Keratinocyte (primary cell): ENCODE results near the gene RHOBTB1. TPM values are rescaled to one million over a fixed set of nuclear protein-coding genes. Genes with fewer than 3 reads are reported as not detected.

ENCODE experiments used
- DNase-seq: peaks from one replicate; pipeline ENCODE4 v3.0.0-alpha.2; 2011; ENCODE audit warnings: low read depth, missing footprints, low spot score
- FAIRE-seq: peaks from 2 replicates; lab custom pipeline; 2011; peaks lifted over from hg19 to GRCh38; lab: Jason Lieb, UNC
- H2AFZ ChIP-seq: 2 replicates; pipeline ENCODE4 v1.6.0; 2012; ENCODE audit warnings: low read length, control low read depth, inconsistent platforms; ENCODE audit not compliant: control insufficient read depth
- H3K27ac ChIP-seq: 2 replicates; pipeline ENCODE4 v1.5.1; 2011; ENCODE audit warnings: low read length; ENCODE audit not compliant: control insufficient read depth, insufficient read depth
- H3K27me3 ChIP-seq: 3 replicates; pipeline ENCODE4 v1.6.0; 2011; ENCODE audit warnings: low read length; ENCODE audit not compliant: control insufficient read depth, insufficient read depth; ENCODE audit errors: extremely low read depth
- H3K36me3 ChIP-seq, 2 experiments: 2 replicates in 1 of 2; 3 replicates in 1 of 2; pipeline ENCODE4 v1.5.1; 2011; ENCODE audit warnings: low read length in 2 of 2, mild to moderate bottlenecking in 1 of 2; ENCODE audit not compliant: control insufficient read depth in 2 of 2, insufficient read depth in 2 of 2; ENCODE audit errors: extremely low read depth in 1 of 2
- H3K4me1 ChIP-seq: 3 replicates; pipeline ENCODE4 v1.5.1; 2011; ENCODE audit warnings: low read length; ENCODE audit not compliant: control insufficient read depth, insufficient read depth; ENCODE audit errors: extremely low read depth
- H3K4me2 ChIP-seq: 3 replicates; pipeline ENCODE4 v1.6.0; 2011; ENCODE audit warnings: low read depth, low read length; ENCODE audit not compliant: control insufficient read depth, insufficient read depth; ENCODE audit errors: extremely low read depth
- H3K4me3 ChIP-seq, 3 experiments: fragments of 200-600 bp in 1 of 3; sonication (generic) in 1 of 3; 2 replicates in 2 of 3; 3 replicates in 1 of 3; pipeline ENCODE4 v1.5.1; 2011 to 2016; ENCODE audit warnings: low read length in 3 of 3, mild to moderate bottlenecking in 3 of 3, control low read depth in 2 of 3, inconsistent platforms in 1 of 3, low read depth in 1 of 3, mixed read lengths in 1 of 3, mixed run types in 1 of 3, moderate library complexity in 1 of 3; ENCODE audit not compliant: control insufficient read depth in 2 of 3, insufficient read depth in 2 of 3; ENCODE audit errors: extremely low read depth in 1 of 3
- H3K79me2 ChIP-seq: 2 replicates; pipeline ENCODE4 v1.6.0; 2012; ENCODE audit warnings: low read length; ENCODE audit not compliant: control insufficient read depth, insufficient read depth
- H3K9ac ChIP-seq: 3 replicates; pipeline ENCODE4 v1.6.0; 2011; ENCODE audit warnings: low read length; ENCODE audit not compliant: control insufficient read depth, insufficient read depth; ENCODE audit errors: extremely low read depth
- H3K9me1 ChIP-seq: 3 replicates; pipeline ENCODE4 v1.6.0; 2011; ENCODE audit warnings: low read length; ENCODE audit not compliant: control insufficient read depth, insufficient read depth; ENCODE audit errors: extremely low read depth
- H3K9me3 ChIP-seq: 2 replicates; pipeline ENCODE4 v1.5.1; 2012; ENCODE audit warnings: low read depth, low read length; ENCODE audit not compliant: control insufficient read depth
- H4K20me1 ChIP-seq: 3 replicates; pipeline ENCODE4 v1.6.0; 2011; ENCODE audit warnings: low read length; ENCODE audit not compliant: control insufficient read depth, insufficient read depth; ENCODE audit errors: extremely low read depth
- CTCF ChIP-seq, 3 experiments: IDR thresholded peaks in 1 of 3; conservative IDR thresholded peaks in 1 of 3; optimal IDR thresholded peaks in 1 of 3; 2 replicates in 2 of 3; 3 replicates in 1 of 3; pipeline versions ENCODE3 to v1.5.1; 2011; ENCODE audit warnings: low read length in 3 of 3, mild to moderate bottlenecking in 3 of 3, moderate library complexity in 2 of 3, control low read depth in 1 of 3, inconsistent platforms in 1 of 3; ENCODE audit not compliant: insufficient read depth in 2 of 3; ENCODE audit errors: extremely low read depth in 1 of 3
- EZH2 ChIP-seq: IDR thresholded peaks from one replicate; pipeline ENCODE4 v1.6.1; 2012; ENCODE audit warnings: inconsistent platforms, mild to moderate bottlenecking, low read length, moderate library complexity
- dilution Hi-C: fragments of 300-500 bp; cut with MboI; formaldehyde crosslinking; loops from one replicate; pipeline ENCODE4 v1.7.0; 2020; ENCODE audit warnings: low sequenced_read_pairs; ENCODE audit not compliant: extremely low pct_ligation_motif_present
- polyA plus RNA-seq, 5 experiments: library from polyadenylated mRNA; depleted of rRNA in 3 of 5; stranded (reverse) in 3 of 5; stranded (forward) in 1 of 5; unstranded in 1 of 5; fragments of >200 nt; gene quantifications; 1 replicate in 1 of 5; 2 replicates in 3 of 5; 3 replicates in 1 of 5; pipeline versions ENCODE4 v1.2.1 to v1.2.3, GENCODE V29; 2011 to 2012; ENCODE audit warnings: missing spikeins in 2 of 5, low read depth in 1 of 5, low replicate concordance in 1 of 5

RHOBTB1 gene
- polyA plus RNA-seq, 1 donor (not counting 4 experiments of a cell fraction or from before 2014, with no cell fraction given) = 4.6 TPM

- Histone ChIP-seq H3K4me1 (no peaks in the 10 kb centered on the region), H3K36me3 (no peaks in the 10 kb centered on the region), H3K27me3 (no peaks in the 10 kb centered on the region), H3K4me3 (no peak overlapping the region), H3K9me3 (no peaks in the 10 kb centered on the region), H2AFZ (no peak overlapping the region), H3K27ac (no peak overlapping the region), H3K9ac (no peak overlapping the region), H3K4me2 (no peak overlapping the region), H4K20me1 (no peaks in the 10 kb centered on the region), H3K79me2 (no peaks in the 10 kb centered on the region), H3K9me1 (no peaks in the 10 kb centered on the region)
- dilution Hi-C loops = no loop called here
- TF ChIP-seq CTCF (optimal IDR thresholded peaks at IDR 0.05 in 1 of 3, IDR thresholded peaks at IDR 0.05 in 1 of 3, conservative IDR thresholded peaks at IDR 0.05 in 1 of 3; ENCODE audit: extremely low read depth in 1 of 3, insufficient read depth in 2 of 3, low read length in 3 of 3) (peak in 2 of 3 experiments; percentile 13 to 32), EZH2 (no peak)
- no peak for FAIRE-seq
- no peak for DNase-seq
Measured at GRCh38 chr10:60870416-60870728, 73.6 kb downstream of the RHOBTB1 start.

- Histone ChIP-seq H3K9me3 (no peaks in the 10 kb centered on the region), H3K4me3 (no peak overlapping the region), H3K27me3 (no peaks in the 10 kb centered on the region), H3K36me3 (no peaks in the 10 kb centered on the region), H3K27ac (no peak overlapping the region), H3K4me1 (no peaks in the 10 kb centered on the region), H4K20me1 (no peaks in the 10 kb centered on the region), H3K9me1 (no peaks in the 10 kb centered on the region), H2AFZ (no peak overlapping the region), H3K79me2 (no peaks in the 10 kb centered on the region), H3K4me2 (no peak overlapping the region), H3K9ac (no peak overlapping the region)
- no peak for DNase-seq
- TF ChIP-seq CTCF (optimal IDR thresholded peaks at IDR 0.05 in 1 of 3, IDR thresholded peaks at IDR 0.05 in 1 of 3, conservative IDR thresholded peaks at IDR 0.05 in 1 of 3; ENCODE audit: extremely low read depth in 1 of 3, insufficient read depth in 2 of 3, low read length in 3 of 3) (no peak), EZH2 (no peak)
- FAIRE-seq = no peak
- dilution Hi-C loops = no loop called here
Measured at GRCh38 chr10:60869652-60870415, 74.2 kb downstream of the RHOBTB1 start.
